Left lung (tissue), 10 donors: Measurements from ENCODE around the gene DNA2. TPM values are rescaled to one million over a fixed set of nuclear protein-coding genes. Genes with fewer than 3 reads are reported as not detected.

ENCODE experiments used
- ATAC-seq: fragments of 200-7000 bp; cut with Tn5 transposase; one replicate; pipeline ENCODE4 v1.9.1; 2020; ENCODE audit warnings: moderate library complexity
- DNase-seq, 4 donors: peaks; one replicate each; pipeline ENCODE4 v3.0.0-alpha.2; 2013 to 2020
- H3K27ac ChIP-seq, 2 donors: fragments of 200-600 bp; sonication (generic) in 1 of 2; one replicate each; pipeline versions ENCODE4 v1.5.0 to v1.8.0; 2020 to 2021
- H3K27me3 ChIP-seq, 2 donors: fragments of 200-600 bp; sonication (generic) in 1 of 2; one replicate each; pipeline versions ENCODE4 v1.5.0 to v1.8.0; 2020 to 2021
- H3K36me3 ChIP-seq, 2 donors: fragments of 200-600 bp; sonication (generic) in 1 of 2; one replicate each; pipeline versions ENCODE4 v1.5.0 to v1.8.0; 2020 to 2021
- H3K4me1 ChIP-seq, 2 donors: fragments of 200-600 bp; one replicate each; pipeline ENCODE4 v1.8.0; 2021
- H3K4me3 ChIP-seq, 2 donors: fragments of 200-600 bp; sonication (generic) in 1 of 2; one replicate each; pipeline versions ENCODE4 v1.5.0 to v1.8.0; 2020 to 2021; ENCODE audit warnings: mild to moderate bottlenecking in 1 of 2
- H3K9me3 ChIP-seq, 2 donors: fragments of 200-600 bp; sonication (generic) in 1 of 2; one replicate each; pipeline versions ENCODE4 v1.5.0 to v1.8.0; 2020 to 2021
- CTCF ChIP-seq, 2 donors: fragments of 200-600 bp; sonication (generic) in 1 of 2; IDR thresholded peaks; one replicate each; pipeline versions ENCODE4 v1.5.0 to v1.8.0; 2021; ENCODE audit warnings: antibody characterized with exemption in 2 of 2
- intact Hi-C, 2 donors: fragments of 100-400 bp; cut with DNase I; formaldehyde crosslinking; loops; one replicate each; pipeline versions ENCODE4 v1.11.2 to v1.14.2; 2022
- polyA plus RNA-seq, 6 donors: library from polyadenylated mRNA; unstranded; fragments of 120-200 nt; gene quantifications; one replicate each; pipeline ENCODE4 v1.2.1, GENCODE V29; 2013; ENCODE audit not compliant: insufficient read length in 6 of 6
- total RNA-seq, 2 donors: library from RNA; stranded (reverse); fragmentation: NEBNext Ultra II Directional; extraction: Animal tissue kit (Norgen Biotek cat#: 25700); gene quantifications; one replicate each; pipeline ENCODE4 v1.2.1, GENCODE V29; 2021
- donor health status: DM: no; HTN: yes; CAD: no.
- donor health status: DM: no; HTN: no; CAD: no.

DNA2 gene
- total and polyA plus RNA-seq, 8 donors, result 7.2 to 14.6 (median 10.3) TPM

GRCh38 chr10:68428396-68429104 is 43.2 kb downstream of the DNA2 start:
- no peak for DNase-seq
- H3K27me3 ChIP-seq, result no peaks in the 10 kb centered on the region
- no peak overlapping the region for H3K4me3 ChIP-seq
- no peaks in the 10 kb centered on the region for H3K9me3 ChIP-seq
- no peak overlapping the region for H3K27ac ChIP-seq
- intact Hi-C loops, result no loop called here
- TF ChIP-seq CTCF (IDR thresholded peaks at IDR 0.05), result no peak
- no peaks in the 10 kb centered on the region for H3K4me1 ChIP-seq
- no peak for ATAC-seq
- peaks cover 0 to 14% of the 10 kb centered on the region in 2 donors for H3K36me3 ChIP-seq

- Histone ChIP-seq H3K27me3 (no peaks in the 10 kb centered on the region), H3K4me1 (no peaks in the 10 kb centered on the region), H3K9me3 (no peaks in the 10 kb centered on the region), H3K27ac (no peak overlapping the region), H3K4me3 (no peak overlapping the region), H3K36me3 (peaks cover 0 to 22% of the 10 kb centered on the region in 2 donors)
- no peak for TF ChIP-seq CTCF (IDR thresholded peaks at IDR 0.05)
- ATAC-seq (peak; percentile 68), DNase-seq (no peak)
- intact Hi-C loops, result no loop called here
Observed at GRCh38 chr10:68424454-68425014, 47.2 kb downstream of the DNA2 start.

- ATAC-seq, result no peak
- intact Hi-C loops, result no loop called here
Observed at GRCh38 chr10:68423522-68423921, 48.3 kb downstream of the DNA2 start.

GRCh38 chr10:68419376-68419775 is 52.4 kb downstream of the DNA2 start:
- H3K9me3 ChIP-seq, result no peaks in the 10 kb centered on the region
- no peaks in the 10 kb centered on the region for H3K4me1 ChIP-seq
- intact Hi-C loops, result no loop called here
- H3K36me3 ChIP-seq, result peaks cover 0 to 43% of the 10 kb centered on the region in 2 donors
- no peaks in the 10 kb centered on the region for H3K27me3 ChIP-seq
- no peak overlapping the region for H3K27ac ChIP-seq
- no peak for TF ChIP-seq CTCF (IDR thresholded peaks at IDR 0.05)
- ATAC-seq (no peak), DNase-seq (no peak)
- H3K4me3 ChIP-seq, result no peak overlapping the region

More at GRCh38 chr10:68423522-68423921, 48.3 kb downstream of the DNA2 start:
- no peak for TF ChIP-seq CTCF (IDR thresholded peaks at IDR 0.05)
- no peaks in the 10 kb centered on the region for H3K4me1 ChIP-seq
- no peak for DNase-seq
- H3K9me3 ChIP-seq, result no peaks in the 10 kb centered on the region
- no peak overlapping the region for H3K27ac ChIP-seq
- peaks cover 0 to 29% of the 10 kb centered on the region in 2 donors for H3K36me3 ChIP-seq
- H3K4me3 ChIP-seq, result no peak overlapping the region
- no peaks in the 10 kb centered on the region for H3K27me3 ChIP-seq

- Histone ChIP-seq H3K27ac (no peak overlapping the region), H3K9me3 (no peaks in the 10 kb centered on the region), H3K4me3 (no peak overlapping the region), H3K4me1 (peaks cover 0 to 18% of the 10 kb centered on the region in 2 donors), H3K36me3 (no peaks in the 10 kb centered on the region), H3K27me3 (no peaks in the 10 kb centered on the region)
- ATAC-seq (no peak), DNase-seq (no peak)
- intact Hi-C loops, result no loop called here
- no peak for TF ChIP-seq CTCF (IDR thresholded peaks at IDR 0.05)
Observed at GRCh38 chr10:68408898-68409518, 62.8 kb downstream of the DNA2 start.
